ENCODE measurements around the gene ZNF503.

DNA sequence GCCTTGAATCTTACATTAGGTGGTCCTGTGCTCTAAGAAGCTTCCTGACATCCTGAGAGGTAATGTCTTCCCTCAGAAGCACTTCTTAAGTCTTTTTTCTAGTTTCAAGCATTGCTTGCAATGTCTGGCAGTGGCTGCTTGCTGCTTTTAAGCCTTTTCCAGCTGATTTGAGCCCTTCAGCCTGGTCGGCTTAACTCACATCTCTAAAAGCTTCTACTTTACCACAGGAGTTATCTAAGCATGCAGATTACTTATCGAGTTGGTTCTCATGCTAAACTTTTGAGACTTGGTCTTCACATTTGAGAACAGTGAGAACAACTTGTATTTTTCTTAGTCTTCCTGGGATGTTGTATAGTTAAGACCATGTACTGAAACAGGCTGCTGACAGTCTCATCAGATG lies 33.7 kb upstream of the ZNF503 start:
- TF ChIP-seq, protein P1, sequence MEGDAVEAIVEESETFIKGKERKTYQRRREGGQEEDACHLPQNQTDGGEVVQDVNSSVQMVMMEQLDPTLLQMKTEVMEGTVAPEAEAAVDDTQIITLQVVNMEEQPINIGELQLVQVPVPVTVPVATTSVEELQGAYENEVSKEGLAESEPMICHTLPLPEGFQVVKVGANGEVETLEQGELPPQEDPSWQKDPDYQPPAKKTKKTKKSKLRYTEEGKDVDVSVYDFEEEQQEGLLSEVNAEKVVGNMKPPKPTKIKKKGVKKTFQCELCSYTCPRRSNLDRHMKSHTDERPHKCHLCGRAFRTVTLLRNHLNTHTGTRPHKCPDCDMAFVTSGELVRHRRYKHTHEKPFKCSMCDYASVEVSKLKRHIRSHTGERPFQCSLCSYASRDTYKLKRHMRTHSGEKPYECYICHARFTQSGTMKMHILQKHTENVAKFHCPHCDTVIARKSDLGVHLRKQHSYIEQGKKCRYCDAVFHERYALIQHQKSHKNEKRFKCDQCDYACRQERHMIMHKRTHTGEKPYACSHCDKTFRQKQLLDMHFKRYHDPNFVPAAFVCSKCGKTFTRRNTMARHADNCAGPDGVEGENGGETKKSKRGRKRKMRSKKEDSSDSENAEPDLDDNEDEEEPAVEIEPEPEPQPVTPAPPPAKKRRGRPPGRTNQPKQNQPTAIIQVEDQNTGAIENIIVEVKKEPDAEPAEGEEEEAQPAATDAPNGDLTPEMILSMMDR (conservative IDR thresholded peaks at IDR 0.05; ENCODE audit: low read depth, low read length): no peak
- no peak for TF ChIP-seq EZH2phosphoT487 (IDR thresholded peaks at IDR 0.05; ENCODE audit: borderline replicate concordance, low read length)
- TF ChIP-seq EZH2 (IDR thresholded peaks at IDR 0.05; ENCODE audit: low read length, unreplicated experiment): no peak

Data from PC-3 (cell line).